Tibial artery (tissue), 4 donors: ENCODE measurements around the gene ASPG.

ENCODE experiments used
- DNase-seq, 2 donors: peaks; one replicate each; pipeline ENCODE4 v3.0.0-alpha.2; 2019
- H3K27ac ChIP-seq, 2 donors: fragments of 200-600 bp; sonication (generic) in 1 of 2; 1 replicate in 1 of 2; 2 replicates in 1 of 2; pipeline ENCODE4 v1.5.1; 2018 to 2019; ENCODE audit warnings: mild to moderate bottlenecking in 1 of 2
- H3K27me3 ChIP-seq, 2 donors: fragments of 200-600 bp; sonication (generic) in 1 of 2; one replicate each; pipeline versions ENCODE4 v1.5.1 to v1.6.0; 2016 to 2019
- H3K36me3 ChIP-seq, 3 donors: fragments of 200-600 bp; sonication (generic) in 2 of 3; one replicate each; pipeline ENCODE4 v1.5.1; 2016 to 2019; ENCODE audit warnings: mild to moderate bottlenecking in 2 of 3
- H3K4me1 ChIP-seq, 4 donors: fragments of 200-600 bp; sonication (generic) in 2 of 4; 1 replicate in 3 of 4; 2 replicates in 1 of 4; pipeline ENCODE4 v1.5.1; 2016 to 2019
- H3K4me3 ChIP-seq, 2 donors: fragments of 200-600 bp; sonication (generic) in 1 of 2; 1 replicate in 1 of 2; 2 replicates in 1 of 2; pipeline ENCODE4 v1.5.1; 2018 to 2019; ENCODE audit warnings: mild to moderate bottlenecking in 2 of 2
- H3K9me3 ChIP-seq, 3 donors: fragments of 200-600 bp; sonication (generic) in 1 of 3; one replicate each; pipeline ENCODE4 v1.5.1; 2016 to 2019
- intact Hi-C: fragments of 100-400 bp; cut with DNase I; formaldehyde crosslinking; loops from one replicate; pipeline ENCODE4 v1.15.0; 2023; ENCODE audit warnings: low total_unique reads
- TF ChIP-seq, protein P1 (sequence below), 2 experiments: fragments of 200-600 bp in 1 of 2; fragments of 450-650 bp in 1 of 2; IDR thresholded peaks; one replicate each; pipeline ENCODE4 v1.5.1; 2017 to 2019; ENCODE audit warnings: antibody characterized with exemption in 2 of 2, mild to moderate bottlenecking in 1 of 2, moderate library complexity in 1 of 2

Gene ASPG

GRCh38 chr14:104081951-104082464, 3.5 kb upstream of the ASPG start:
- Histone ChIP-seq H3K27ac (no peak overlapping the region), H3K4me1 (peaks cover 0 to 16% (median 5%) of the 10 kb centered on the region in 4 donors), H3K27me3 (peaks cover 0 to 55% of the 10 kb centered on the region in 2 donors), H3K4me3 (no peak overlapping the region), H3K36me3 (no peaks in the 10 kb centered on the region), H3K9me3 (no peaks in the 10 kb centered on the region)
- DNase-seq: no peak
- intact Hi-C loops: no loop called here
- TF ChIP-seq, protein P1, sequence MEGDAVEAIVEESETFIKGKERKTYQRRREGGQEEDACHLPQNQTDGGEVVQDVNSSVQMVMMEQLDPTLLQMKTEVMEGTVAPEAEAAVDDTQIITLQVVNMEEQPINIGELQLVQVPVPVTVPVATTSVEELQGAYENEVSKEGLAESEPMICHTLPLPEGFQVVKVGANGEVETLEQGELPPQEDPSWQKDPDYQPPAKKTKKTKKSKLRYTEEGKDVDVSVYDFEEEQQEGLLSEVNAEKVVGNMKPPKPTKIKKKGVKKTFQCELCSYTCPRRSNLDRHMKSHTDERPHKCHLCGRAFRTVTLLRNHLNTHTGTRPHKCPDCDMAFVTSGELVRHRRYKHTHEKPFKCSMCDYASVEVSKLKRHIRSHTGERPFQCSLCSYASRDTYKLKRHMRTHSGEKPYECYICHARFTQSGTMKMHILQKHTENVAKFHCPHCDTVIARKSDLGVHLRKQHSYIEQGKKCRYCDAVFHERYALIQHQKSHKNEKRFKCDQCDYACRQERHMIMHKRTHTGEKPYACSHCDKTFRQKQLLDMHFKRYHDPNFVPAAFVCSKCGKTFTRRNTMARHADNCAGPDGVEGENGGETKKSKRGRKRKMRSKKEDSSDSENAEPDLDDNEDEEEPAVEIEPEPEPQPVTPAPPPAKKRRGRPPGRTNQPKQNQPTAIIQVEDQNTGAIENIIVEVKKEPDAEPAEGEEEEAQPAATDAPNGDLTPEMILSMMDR (IDR thresholded peaks at IDR 0.05): no peak

DNA sequence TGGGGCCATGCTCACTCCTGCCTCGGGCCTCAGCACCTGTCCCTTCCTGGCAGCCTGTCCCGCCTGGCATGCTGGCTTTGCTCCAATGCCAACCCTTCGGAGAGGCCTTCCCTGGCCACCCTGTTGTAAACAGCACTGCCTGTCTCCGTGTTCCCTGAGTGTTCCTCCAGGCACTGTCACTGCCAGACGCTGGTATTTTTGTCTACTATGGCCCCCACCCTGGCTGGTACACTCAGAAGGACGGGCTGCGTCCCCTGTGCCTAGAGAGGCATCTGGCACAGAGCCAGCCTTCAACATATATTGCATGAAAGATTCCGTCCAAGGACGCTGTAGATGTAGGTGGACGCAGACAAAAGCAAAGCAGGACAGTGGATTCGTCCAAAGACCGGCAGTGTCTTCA, 2.7 kb upstream of the ASPG start:
- no peaks in the 10 kb centered on the region for H3K9me3 ChIP-seq
- no peak for DNase-seq
- peaks cover 0 to 15% (median 4%) of the 10 kb centered on the region in 4 donors for H3K4me1 ChIP-seq
- no peak overlapping the region for H3K27ac ChIP-seq
- no peaks in the 10 kb centered on the region for H3K36me3 ChIP-seq
- H3K4me3 ChIP-seq: no peak overlapping the region
- H3K27me3 ChIP-seq: peaks cover 0 to 63% of the 10 kb centered on the region in 2 donors
- intact Hi-C loops: no loop called here
- TF ChIP-seq, protein P1 (IDR thresholded peaks at IDR 0.05): no peak

DNA sequence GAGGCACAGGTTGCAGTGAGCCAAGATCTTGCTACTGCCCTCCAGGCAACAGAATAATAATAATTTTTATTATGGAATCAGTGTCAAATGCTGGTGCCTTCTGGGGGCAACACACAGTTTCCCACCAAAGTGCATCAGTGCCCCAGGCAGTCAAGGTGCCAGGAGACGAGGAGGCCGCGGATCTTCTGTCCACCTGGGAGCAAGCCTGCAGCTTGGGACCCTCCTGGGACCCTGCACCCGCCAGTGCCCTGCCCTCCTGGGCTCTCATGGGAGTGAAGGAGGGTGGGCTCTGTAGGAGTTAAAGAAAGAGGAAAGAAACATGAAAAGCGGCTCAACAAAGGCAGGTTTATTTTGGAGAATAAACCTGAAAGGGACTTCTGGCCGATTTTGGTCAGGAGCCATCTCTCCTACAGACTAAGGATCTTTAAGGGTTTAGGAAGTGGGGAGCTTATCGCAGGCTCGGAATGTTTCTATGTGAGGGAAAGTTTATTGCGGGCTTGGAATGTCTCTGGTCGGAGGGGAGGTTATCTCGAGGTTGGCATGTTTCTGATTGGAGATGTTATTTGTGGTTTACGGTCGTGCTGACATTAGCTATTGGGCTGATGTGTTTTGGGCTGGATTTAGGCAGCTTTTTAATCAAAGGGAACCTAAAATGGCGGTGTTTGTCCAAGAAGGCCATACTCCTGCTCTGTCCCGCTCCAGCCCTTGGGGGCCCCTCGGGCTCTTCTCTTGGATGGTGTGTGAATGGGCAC, 1.1 kb upstream of the ASPG start:
- TF ChIP-seq, protein P1 (IDR thresholded peaks at IDR 0.05): no peak
- Histone ChIP-seq H3K4me3 (no peak overlapping the region), H3K27me3 (peaks cover 0 to 69% of the 10 kb centered on the region in 2 donors), H3K4me1 (peaks cover 0 to 11% (median 4%) of the 10 kb centered on the region in 4 donors), H3K27ac (no peak overlapping the region), H3K9me3 (no peaks in the 10 kb centered on the region), H3K36me3 (no peaks in the 10 kb centered on the region)
- intact Hi-C loops: no loop called here
- DNase-seq: no peak

- intact Hi-C loops: no loop called here
- peak in 1 of 2 donors; percentile 55 for DNase-seq
- Histone ChIP-seq H3K27me3 (peaks cover 0 to 69% of the 10 kb centered on the region in 2 donors), H3K4me1 (peaks cover 0 to 11% (median 4%) of the 10 kb centered on the region in 4 donors), H3K9me3 (peaks cover 0 to 3% (median 0%) of the 10 kb centered on the region in 3 donors), H3K27ac (no peak overlapping the region), H3K4me3 (no peak overlapping the region), H3K36me3 (no peaks in the 10 kb centered on the region)
- TF ChIP-seq, protein P1 (IDR thresholded peaks at IDR 0.05): no peak
Observed at GRCh38 chr14:104085889-104086201, 345 bp downstream of the ASPG start.

- TF ChIP-seq, protein P1 (IDR thresholded peaks at IDR 0.05): no peak
- no peaks in the 10 kb centered on the region for H3K36me3 ChIP-seq
- peaks cover 0 to 3% (median 0%) of the 10 kb centered on the region in 3 donors for H3K9me3 ChIP-seq
- H3K4me3 ChIP-seq: no peak overlapping the region
- intact Hi-C loops: no loop called here
- peaks cover 0 to 71% of the 10 kb centered on the region in 2 donors for H3K27me3 ChIP-seq
- peaks cover 0 to 11% (median 4%) of the 10 kb centered on the region in 4 donors for H3K4me1 ChIP-seq
- H3K27ac ChIP-seq: no peak overlapping the region
- peak in 1 of 2 donors; percentile 59 for DNase-seq
Observed at GRCh38 chr14:104086210-104086660, 735 bp downstream of the ASPG start.
